Liver (tissue), 3 donors: ENCODE data around the gene NKD2.
"Not testable (repeated sequence)": the region's sequence is repeated elsewhere in the genome, so short reads cannot be mapped to it uniquely, and the experiment has no call there.

ENCODE experiments used
- CTCF ChIP-seq: fragments of 150-350 bp; IDR thresholded peaks from 2 replicates; pipeline ENCODE4 v1.5.1; 2017; ENCODE audit warnings: improper control_type of control experiment, low read depth, low read length; ENCODE audit not compliant: missing input control
- FOXA1 ChIP-seq: IDR thresholded peaks from 2 replicates; pipeline ENCODE4 v1.6.1; 2016; ENCODE audit warnings: antibody characterized with exemption
- TAF1 ChIP-seq: conservative IDR thresholded peaks from 2 replicates; pipeline ENCODE4 v1.6.1; 2016; ENCODE audit warnings: antibody characterized with exemption, mild to moderate bottlenecking
- donor health status: healthy.
- donor health status: healthy.

GRCh38 chr5:1000831-1001230, 7.8 kb upstream of the NKD2 start:
- not testable (repeated sequence) for TF ChIP-seq CTCF, FOXA1, TAF1
